IPS DF 4.7 (cell line): Measurements from ENCODE around the gene CMIP.
"Not testable (repeated sequence)": the region's sequence is repeated elsewhere in the genome, so short reads cannot be mapped to it uniquely, and the experiment has no call there.

Experiments used
- DNase-seq: peaks from one replicate; pipeline ENCODE4 v3.0.0-alpha.2; 2013; ENCODE audit warnings: low spot score; ENCODE audit errors: extremely low read depth

CMIP gene

DNA sequence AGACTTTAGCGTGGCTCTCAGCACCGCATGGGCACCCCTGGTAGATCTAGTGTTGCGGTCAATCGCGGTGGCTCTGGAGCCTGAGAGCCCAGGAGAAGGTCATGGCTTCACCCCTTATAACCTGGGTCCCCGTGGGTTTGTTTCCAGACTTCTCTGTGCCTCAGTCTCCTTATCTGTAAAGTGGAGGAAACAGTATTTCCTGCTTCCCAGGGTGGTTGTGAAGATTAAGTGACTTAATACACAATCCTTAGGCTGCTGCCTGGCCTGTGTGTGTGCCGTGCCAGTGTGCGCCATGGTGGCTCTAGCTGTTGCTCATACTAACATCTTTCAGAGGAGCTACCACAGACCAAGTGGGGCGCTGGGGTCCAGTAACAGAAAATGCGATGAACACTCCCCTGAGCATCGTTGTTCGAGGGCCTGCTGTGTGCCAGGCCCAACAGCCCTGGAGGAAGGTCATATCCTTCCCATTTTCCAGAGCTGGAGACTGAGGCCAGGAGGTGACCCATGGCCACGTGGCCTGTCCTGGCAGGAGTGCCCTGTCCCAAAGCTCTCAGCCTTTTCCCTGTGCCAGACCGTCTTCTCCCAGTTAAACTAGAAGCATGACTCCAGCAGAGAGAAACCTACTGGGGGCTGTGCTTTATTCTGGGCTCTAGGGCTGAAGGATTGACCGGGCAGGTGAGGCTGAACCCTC is 70.1 kb downstream of the CMIP start:
- no peak for DNase-seq

DNA sequence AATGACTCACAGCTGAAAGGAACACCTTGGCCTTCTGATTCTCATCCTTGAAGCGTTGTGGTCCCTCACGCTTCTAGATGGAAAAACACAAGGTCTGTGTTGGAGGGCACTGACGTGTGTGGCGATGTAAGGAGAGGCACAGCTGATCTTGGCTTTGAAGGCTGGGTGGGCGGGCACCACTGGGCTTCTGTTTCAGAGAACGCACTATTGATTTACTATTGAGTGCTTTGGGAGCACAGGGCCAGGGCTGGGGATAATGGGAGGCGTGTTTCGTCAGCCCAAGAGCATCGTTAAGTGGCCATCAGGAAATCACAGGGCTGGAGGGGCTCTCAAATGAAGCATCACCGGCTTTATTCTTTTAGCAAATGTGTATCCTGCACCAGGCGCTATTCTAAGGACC is 70.7 kb downstream of the CMIP start:
- DNase-seq = no peak

DNA sequence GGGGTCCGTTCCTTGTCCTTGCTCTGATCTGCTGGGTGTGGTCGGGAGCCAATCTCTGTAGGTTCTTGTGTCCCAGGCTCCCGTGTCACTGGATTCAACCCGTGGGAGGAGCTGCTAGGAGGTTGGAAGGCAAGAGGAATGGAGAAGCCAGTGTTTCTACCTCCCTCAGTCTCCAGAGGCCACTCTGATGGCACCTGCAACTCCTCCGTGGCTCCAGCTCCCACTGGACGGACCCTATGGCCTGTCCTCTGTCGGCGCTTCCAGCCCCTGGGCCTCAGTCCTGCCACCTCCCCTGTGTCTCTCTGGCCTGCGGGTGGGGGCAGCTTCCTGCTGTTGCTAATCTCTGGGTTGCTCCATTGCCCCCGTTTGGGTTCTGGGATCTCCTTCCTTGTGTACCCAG is 71.1 kb downstream of the CMIP start:
- DNase-seq = no peak

DNA sequence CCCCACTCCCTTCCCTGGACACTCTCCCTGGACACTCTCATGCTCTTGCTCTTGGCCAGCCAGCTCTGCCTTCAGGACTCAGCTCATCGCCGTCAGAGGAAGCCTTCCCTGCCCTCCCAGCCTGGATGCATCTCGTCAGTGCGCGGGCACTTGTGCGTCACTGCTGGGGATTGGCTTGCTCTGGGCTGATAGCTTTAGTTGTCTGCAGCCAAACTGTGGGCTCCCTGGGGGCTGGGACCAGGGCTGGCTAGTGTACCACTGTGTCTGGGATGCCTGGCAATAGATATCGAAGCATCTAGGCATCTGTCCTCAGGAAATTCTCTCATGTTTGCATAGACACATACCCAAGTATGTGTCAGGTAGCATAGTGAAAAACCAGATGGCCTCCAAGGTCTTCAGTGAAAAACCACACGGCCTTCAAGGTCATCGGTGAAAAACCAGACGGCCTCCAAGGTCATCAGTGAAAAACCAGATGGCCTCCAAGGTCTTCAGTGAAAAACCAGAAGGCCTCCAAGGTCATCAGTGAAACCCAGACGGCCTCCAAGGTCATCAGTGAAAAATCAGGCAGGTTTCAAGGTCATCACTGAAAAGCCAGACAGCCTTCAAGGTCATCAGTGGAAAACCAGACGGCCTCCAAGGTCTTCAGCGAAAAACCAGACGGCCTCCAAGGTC is 72.0 kb downstream of the CMIP start:
- no peak for DNase-seq

DNA sequence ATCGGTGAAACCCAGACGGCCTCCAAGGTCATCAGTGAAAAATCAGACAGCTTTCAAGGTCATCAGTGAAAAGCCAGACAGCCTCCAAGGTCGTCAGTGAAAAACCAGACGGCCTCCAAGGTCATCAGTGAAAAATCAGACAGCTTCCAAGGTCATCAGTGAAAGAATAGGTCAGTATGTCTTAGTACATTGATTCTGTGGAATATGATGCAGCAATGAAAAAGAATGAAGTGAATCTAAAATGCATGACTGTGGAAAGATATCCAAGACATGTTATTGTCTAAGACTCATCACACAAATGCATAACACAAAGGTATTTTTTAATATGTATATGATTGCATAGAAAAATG is 72.5 kb downstream of the CMIP start:
- no peak for DNase-seq

DNA sequence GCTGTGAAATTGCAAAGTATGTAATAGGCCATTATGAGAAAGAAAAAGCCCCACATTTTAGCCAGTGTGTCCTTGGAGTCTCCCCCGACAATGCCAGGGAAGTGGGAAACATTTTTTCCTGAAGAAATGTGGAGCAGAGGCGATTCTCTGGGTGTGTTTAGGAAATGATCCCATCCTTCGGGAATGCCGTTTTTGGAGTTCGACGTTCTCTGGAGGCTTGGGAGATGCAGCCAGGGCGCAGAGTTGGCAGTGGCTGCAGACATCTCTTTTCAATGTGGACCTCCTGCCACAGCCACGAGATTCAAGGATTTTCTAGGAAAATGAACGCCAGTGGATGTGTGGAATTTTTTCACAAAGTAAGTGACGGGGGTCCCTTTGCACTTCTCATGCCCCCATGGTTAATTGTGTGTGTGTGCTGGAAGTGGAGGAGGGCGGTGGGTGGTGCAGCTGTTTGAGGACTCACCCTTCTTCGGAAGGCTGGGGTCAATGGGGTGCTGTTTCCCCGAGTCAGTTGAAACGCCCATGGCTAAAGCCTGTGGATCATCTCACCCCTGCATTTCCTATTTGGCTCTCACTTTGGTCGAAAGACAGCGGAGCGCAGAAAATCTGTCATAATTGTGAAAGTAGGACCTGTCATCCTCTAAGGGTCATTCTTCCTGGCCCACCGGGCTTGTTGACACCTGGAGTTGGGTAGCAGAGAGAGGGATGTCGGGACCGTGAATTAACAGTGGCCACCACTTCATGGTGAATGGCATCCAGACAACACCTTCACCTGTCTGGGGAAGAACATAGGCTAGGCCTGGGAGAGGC is 73.2 kb downstream of the CMIP start:
- no peak for DNase-seq

DNA sequence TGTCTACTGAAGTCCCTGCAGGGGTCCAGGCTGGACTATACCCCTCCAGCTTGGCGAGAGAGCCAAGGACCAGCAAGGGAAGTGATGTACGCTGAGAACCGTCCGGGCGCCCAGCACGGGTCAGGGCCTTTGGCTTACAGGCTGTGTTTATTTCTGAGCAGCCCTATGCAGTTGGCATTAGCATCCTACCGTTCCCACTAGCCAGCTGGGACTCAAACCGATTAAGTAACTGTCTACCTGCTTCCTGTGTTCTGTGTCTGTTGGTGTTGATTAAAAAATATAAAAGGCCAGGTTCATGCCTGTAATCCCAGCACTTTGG is 73.8 kb downstream of the CMIP start:
- DNase-seq = no peak

DNA sequence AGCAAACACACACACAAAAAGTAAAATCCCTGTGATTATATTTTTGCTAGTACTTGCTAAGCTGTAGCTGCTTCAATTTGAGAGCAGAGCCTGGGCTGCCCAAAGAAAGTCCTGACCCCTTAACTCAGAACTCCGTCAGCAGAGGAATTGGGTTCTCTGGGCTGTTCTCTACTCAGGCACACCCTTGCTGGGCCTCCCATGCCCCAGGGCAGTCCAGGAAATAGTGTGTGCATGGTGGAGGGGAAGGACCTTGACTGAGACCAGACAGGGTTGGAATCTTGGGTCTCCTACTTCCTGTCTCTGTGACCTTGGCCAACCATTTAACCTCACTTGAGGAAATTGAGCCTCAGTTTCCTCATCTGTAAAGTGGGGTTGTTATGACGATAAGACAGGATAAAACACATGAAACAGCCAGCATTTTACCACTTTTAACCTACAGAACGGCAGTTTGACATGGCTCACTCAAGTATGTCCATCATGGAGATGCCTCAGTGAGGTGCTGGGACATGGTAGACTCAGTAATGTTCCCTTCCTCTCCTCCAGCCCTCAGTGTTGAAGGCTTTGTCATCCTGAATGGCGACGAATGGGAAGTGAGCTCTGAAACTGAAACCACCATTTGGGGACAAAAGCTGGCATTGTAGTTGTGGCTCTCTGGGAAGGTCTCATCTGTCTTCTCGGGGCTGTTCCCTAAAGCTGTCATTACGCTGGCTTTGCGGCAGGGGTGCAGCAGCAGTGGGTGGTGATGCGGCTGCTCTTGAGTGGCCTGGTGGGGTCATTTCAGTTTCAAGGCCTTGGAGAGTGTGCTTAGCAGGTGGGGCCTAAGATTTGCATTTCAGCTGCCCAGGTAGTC is 74.9 kb downstream of the CMIP start:
- no peak for DNase-seq

DNA sequence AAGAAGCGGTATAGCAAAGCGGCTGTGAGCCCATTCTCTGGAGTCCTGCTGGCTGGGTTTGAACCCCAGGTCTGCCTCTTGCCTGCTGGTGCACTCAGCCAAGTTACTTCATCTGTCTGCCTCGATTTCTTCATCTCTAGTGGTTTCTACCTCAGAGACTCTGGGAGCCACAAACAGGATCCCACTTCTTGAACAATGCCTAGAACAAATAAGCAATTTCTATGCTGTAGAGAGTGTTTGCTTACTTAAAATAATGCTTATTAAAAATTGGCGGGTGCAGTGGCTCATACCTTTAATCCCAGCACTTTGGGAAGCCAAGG is 75.5 kb downstream of the CMIP start:
- no peak for DNase-seq

DNA sequence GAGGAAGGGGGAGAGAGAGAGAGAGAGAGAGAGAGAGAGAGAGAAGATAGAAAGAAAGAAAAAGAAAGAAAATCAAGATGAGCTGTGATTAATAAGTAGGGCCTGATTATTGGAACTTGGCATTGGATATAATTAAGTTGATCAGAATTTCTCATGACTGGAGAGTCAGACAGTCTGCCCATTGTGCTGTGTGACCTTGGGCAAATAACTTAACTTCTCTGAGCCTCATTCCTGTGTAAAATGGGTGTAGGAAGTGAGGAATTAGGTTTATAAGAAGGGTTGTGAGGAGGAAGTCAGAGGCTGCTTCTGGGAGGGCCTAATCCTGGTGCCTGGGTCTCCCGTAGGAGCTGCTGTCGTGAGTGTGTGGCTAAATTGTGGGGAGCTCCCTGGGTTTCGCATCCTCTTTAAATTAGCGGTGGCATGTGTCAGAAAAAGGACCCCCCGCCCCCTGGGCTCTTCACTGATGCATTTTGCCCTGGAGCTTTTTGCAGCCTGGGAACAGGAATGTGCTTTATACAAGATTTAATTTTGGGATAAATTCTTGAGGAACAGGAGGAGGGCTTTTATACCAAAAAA is 76.0 kb downstream of the CMIP start:
- no peak for DNase-seq

DNA sequence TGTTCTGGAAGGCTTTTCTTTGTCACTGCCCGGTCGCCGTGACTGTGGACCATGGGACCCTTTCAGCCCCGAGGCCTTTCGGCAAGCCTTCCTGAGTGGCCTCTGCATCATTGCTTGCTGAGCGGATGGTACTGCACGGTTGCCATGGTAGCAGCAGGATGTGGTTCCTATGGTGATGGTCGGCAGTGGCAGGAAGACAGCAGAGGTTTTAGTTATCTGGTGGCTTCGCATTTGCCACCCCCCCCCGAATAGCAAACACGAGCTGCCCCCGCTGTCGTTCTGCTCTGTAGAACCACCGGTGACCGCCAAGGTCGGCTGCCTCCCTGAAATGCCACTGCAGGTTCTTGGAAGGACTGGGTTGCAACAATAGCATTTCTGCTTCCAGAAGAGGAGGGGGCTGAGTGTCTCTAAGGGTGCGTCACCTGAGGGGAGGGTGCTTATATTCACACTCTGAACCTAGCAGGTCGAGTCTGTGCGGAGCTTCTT is 76.6 kb downstream of the CMIP start:
- DNase-seq = no peak

DNA sequence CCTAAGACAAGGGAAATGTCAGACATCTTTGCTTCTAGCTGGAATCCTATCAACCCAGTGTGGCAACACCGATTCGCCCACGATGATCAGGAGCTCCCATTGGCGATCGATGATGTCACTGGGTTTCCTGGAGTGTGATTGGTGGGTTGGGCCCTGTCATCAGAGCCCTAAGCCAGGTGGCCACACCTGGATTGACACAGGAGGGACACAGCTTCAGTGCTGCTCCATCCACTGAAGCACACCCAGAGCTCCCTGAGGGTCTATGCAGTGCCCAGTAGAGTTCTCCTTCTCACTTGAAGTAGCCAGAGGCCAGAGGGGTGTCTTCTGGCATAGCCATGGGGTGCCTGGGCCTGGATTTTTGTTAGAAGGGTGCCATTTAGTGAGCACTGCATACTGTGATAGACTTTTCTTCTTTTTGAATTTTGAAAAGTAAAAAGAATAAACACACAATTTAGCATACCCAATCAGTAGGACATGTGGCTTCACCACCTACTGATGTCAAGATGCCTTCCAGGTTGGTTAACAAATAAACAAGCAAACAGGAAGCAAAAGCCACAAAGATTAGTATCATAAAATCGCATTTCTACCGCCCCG is 77.6 kb downstream of the CMIP start:
- peak; percentile 56 for DNase-seq

DNA sequence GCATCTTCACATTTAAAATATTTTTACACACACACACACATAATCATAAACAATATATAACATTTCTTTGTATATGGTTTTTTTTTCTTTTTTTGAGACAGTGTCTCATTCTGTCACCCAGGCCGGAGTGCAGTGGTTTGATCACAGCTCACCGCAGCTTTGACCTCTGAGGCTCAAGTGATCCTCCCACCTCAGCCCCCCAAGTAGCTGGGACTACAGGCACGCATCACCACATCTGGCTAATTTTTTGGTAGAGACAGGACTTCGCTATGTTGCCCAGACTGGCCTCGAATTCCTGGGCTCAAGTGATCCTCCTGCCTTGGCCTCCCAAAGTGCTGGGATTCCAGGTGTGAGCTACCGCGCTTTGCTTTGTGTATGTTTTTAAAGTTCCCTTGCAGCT is 78.2 kb downstream of the CMIP start:
- DNase-seq = not testable (repeated sequence)

DNA sequence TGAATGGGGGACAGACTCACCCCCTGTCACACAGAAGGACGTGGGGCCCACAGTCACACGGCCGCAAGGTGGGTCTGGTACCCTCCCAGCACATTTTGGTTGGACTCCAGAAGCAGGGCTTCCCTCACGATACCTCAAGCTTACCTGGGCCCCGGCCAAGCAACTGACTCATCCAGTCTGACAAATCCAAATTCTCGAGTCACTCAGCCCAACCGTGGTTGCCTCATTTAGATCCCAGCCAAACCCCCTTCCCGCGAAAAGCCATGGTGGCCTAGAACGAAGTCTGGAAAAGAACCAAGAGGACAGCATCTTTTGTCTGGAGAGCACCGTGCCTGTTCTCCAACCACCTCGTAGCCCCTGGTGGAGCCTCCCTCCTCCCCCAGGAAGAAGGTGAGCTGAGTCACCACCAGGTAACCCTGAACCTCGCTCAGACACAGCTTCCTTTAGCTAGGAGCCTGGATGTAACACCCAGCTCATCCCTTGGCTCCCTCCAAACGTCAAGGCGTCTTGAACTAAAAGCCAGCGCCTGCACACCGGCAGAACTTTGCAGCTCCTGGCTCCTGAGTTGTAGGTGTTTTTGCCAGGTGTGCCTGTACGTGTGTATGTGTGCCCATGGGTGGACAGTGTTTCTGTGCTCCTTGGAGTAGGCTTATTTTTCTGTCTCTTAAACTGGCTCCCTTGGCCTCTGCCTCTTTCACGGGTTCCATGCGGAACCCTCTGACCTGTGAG is 78.9 kb downstream of the CMIP start:
- DNase-seq = no peak

DNA sequence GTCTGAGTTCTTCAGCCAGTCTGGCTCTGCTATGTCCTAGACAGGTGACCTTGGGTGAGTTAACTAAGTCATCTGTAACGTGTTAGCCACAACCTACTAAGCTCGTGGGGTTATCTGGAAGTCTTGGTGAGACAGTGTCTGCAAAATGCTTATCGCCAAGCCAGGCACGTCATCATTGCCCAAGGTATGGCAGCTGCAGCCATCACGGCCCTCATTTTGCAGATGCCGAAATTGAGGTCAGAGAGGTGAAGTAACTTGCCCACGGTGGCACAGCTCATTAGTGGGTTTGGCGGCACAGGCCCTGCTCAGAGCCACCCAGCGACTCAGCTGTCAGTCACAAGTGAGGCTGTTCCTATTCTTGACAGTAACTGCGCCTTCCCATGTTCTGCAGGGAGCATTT is 79.8 kb downstream of the CMIP start:
- DNase-seq = no peak

DNA sequence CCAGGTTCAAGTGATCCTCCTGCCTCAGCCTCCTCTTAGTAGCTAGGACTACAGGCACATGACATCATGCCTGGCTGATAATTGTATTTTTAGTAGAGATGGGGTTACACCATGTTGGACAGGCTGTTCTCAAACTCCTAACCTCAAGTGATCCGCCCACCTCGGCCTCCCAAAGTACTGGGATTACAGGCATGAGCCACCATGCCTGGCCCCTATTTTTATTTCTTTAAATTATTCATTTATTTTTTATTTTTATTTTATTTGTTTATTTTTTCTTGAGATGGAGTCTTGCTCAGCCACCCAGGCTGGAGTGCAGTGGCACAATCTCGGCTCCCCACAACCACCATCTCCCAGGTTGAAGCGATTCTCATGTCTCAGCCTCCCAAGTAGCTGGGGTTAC is 80.3 kb downstream of the CMIP start:
- not testable (repeated sequence) for DNase-seq

DNA sequence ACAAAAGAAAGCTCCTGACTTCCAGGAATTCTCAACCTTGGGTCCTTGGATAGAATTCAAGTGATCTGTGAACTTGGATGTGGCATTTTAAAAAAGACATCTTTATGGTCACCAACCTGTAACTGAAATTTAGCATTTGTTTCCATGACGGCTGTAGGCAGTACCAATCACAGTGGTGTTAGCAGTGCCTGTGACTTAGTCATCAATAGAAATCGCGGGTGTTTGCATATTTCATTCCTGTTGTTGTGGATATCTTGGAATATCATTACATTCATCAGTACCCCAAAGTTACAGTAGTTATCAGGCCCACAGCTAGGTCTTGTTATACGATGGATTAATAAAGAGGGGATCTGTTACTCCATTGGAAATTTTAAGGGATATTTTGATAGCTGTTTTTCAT is 81.6 kb downstream of the CMIP start:
- no peak for DNase-seq

DNA sequence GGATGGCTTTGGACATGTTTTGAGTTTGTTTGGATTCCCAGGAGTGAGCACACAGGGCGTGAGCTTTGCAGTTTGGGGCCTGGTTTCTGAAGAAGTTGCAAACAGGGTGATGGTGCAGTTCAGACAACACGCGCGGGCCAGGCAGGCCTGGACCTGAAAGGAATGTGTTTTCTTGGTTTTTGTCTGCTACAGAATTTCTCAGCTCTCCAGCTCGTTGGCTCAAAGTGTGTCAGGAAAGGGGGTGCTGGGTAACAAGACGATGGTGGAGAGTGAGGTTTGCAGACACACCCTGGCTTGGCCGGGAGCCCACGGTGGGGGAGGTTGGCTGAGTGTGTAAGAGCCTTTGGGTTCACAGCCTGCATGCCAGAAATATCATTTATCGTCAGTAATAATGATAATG is 82.3 kb downstream of the CMIP start:
- DNase-seq = no peak

DNA sequence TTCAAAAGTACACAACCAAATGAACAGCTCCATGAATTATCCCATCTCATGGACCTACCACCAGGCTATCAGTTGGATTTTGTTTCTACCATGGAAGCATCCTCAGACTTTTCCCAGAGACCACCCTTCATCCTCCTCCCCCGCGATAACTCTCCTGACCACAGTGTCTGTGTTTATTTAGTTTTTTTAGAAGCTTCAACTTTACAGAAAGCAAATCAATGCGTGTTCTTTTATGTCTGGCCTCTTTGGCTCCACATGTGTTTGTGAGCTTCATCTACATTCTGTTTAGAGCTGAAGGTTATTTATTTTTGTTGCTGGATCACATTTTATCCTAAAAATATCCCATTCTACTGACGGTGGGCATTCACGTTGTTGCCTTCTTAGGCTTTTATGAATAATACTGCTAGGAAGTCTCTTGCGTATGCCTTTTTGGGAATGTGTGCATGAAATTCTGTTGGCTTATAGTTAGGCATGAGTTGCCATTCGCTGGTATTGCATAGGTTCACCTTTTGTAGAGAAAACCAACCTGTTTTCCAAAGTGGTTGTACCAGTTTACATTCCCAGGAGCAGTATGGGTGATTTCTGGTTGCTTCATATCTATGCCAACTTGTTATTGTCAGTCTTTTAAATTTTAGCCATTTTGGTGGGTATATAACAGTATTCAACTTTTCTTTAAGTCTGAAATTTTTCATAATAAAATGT is 83.0 kb downstream of the CMIP start:
- DNase-seq = no peak

DNA sequence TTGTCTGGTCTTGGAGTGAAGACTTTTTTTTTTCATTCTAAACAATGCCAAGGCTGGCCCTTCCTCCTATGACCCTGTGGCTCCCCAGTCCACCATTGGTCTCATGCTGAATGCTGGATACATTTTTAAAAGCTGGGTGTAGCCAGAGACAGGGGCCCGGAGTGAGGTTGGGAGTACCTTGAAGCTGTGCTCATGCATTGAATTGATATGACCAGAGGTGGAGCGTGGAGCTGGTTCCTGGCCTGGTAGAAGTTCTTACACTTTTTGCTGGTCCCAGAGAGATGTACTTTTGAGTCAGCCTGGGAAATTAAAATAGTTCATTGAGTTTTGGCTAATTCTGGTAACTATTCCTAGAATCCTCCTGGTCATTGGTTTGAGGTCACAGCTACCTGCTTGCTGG is 83.6 kb downstream of the CMIP start:
- DNase-seq = no peak
